Aorta (tissue), 5 donors: Measurements from ENCODE around the gene IGF1R. TPM values are rescaled to one million over a fixed set of nuclear protein-coding genes. Genes with fewer than 3 reads are reported as not detected.

ENCODE experiments used
- ATAC-seq: fragments of 200-7000 bp; cut with Tn5 transposase; one replicate; pipeline ENCODE4 v1.9.1; 2022; ENCODE audit warnings: moderate library complexity; ENCODE audit not compliant: low FRiP score
- DNase-seq, 2 donors: peaks; one replicate each; pipeline ENCODE4 v3.0.0-alpha.2; 2020
- H3K27ac ChIP-seq, 2 donors: one replicate each; pipeline ENCODE4 v1.5.1; 2013; ENCODE audit warnings: low read length in 2 of 2, mild to moderate bottlenecking in 2 of 2, moderate library complexity in 2 of 2, control low read depth in 1 of 2, inconsistent platforms in 1 of 2, low read depth in 1 of 2
- H3K27me3 ChIP-seq, 2 donors: one replicate each; pipeline ENCODE4 v1.6.1; 2013; ENCODE audit warnings: control low read depth in 1 of 2, low read length in 1 of 2, mild to moderate bottlenecking in 1 of 2, moderate library complexity in 1 of 2; ENCODE audit not compliant: insufficient read depth in 2 of 2, control insufficient read depth in 1 of 2
- H3K36me3 ChIP-seq, 2 donors: one replicate each; pipeline ENCODE4 v1.6.1; 2013; ENCODE audit warnings: control low read depth in 1 of 2, low read length in 1 of 2, mild to moderate bottlenecking in 1 of 2; ENCODE audit not compliant: insufficient read depth in 2 of 2, control insufficient read depth in 1 of 2
- H3K4me1 ChIP-seq, 2 donors: one replicate each; pipeline ENCODE4 v1.6.1; 2013; ENCODE audit warnings: low read length in 2 of 2, control low read depth in 1 of 2, mild to moderate bottlenecking in 1 of 2, moderate library complexity in 1 of 2; ENCODE audit not compliant: insufficient read depth in 2 of 2, control insufficient read depth in 1 of 2
- H3K4me3 ChIP-seq, 2 donors: one replicate each; pipeline ENCODE4 v1.5.1; 2013; ENCODE audit warnings: low read length in 2 of 2, control low read depth in 1 of 2, mild to moderate bottlenecking in 1 of 2
- H3K9me3 ChIP-seq: one replicate; pipeline ENCODE4 v1.6.1; 2013; ENCODE audit warnings: mild to moderate bottlenecking, low read length; ENCODE audit not compliant: control insufficient read depth
- WGBS, 2 donors: extraction: QIAGEN DNeasy Blood & Tissue Kit; methylation state at CpG; one replicate each; pipeline ENCODE4 v1.1.7; 2013; 5-methylcytosine and 5-hydroxymethylcytosine counted together
- intact Hi-C, 2 donors: fragments of 100-400 bp; cut with DNase I; formaldehyde crosslinking; loops; one replicate each; pipeline versions ENCODE4 v1.14.2 to v1.15.0; 2022
- polyA plus RNA-seq, 2 donors: library from polyadenylated mRNA; stranded (reverse); fragments of 200-250 nt; gene quantifications; one replicate each; pipeline ENCODE4 v1.2.3, GENCODE V29; 2013
- total RNA-seq, 2 donors: library from RNA; stranded (reverse); fragmentation: NEBNext Ultra II Directional; extraction: Animal tissue kit (Norgen Biotek cat#: 25700); gene quantifications; one replicate each; pipeline ENCODE4 v1.2.1, GENCODE V29; 2021
- donor health status: healthy with polysubstance abuse.
- donor health status: Bipolar disorder and iron deficiency.
- donor health status: DM: no; HTN: no; CAD: no.
- donor health status: DM: no; HTN: no; CAD: no.
- donor health status: DM: yes; HTN: yes; CAD: no.

IGF1R gene
- total and polyA plus RNA-seq, 4 donors, result 7.5 to 137 (median 50.7) TPM

- no peaks in the 10 kb centered on the region for H3K36me3 ChIP-seq
Observed at GRCh38 chr15:98815207-98815606, 166.9 kb downstream of the IGF1R start.

GRCh38 chr15:98817745-98818144 is 169.4 kb downstream of the IGF1R start:
- H3K4me3 ChIP-seq, result no peak overlapping the region
- 93 to 96% methylated on average over 2 of the region's 2 CpGs for WGBS, 2 donors
- DNase-seq, result no peak
- no peak overlapping the region for H3K27ac ChIP-seq
- no peaks in the 10 kb centered on the region for H3K9me3 ChIP-seq
- H3K27me3 ChIP-seq, result no peaks in the 10 kb centered on the region
- H3K36me3 ChIP-seq, result no peaks in the 10 kb centered on the region
- H3K4me1 ChIP-seq, result peaks cover 5 to 11% of the 10 kb centered on the region in 2 donors
- ATAC-seq, result no peak
- intact Hi-C loops, result no loop called here

More at GRCh38 chr15:98815207-98815606, 166.9 kb downstream of the IGF1R start:
- 83 to 84% methylated on average over 5 of the region's 5 CpGs for WGBS, 2 donors
- Histone ChIP-seq H3K27me3 (no peaks in the 10 kb centered on the region), H3K4me3 (no peak overlapping the region), H3K4me1 (peaks cover 5 to 11% of the 10 kb centered on the region in 2 donors), H3K9me3 (no peaks in the 10 kb centered on the region), H3K27ac (no peak overlapping the region)
- DNase-seq (no peak), ATAC-seq (no peak)
- intact Hi-C loops, result no loop called here

GRCh38 chr15:98823012-98823458 is 174.7 kb downstream of the IGF1R start:
- no peak for DNase-seq
- intact Hi-C loops, result no loop called here
- Histone ChIP-seq H3K27me3 (no peaks in the 10 kb centered on the region), H3K9me3 (peaks cover 1% of the 10 kb centered on the region), H3K36me3 (peaks cover 0 to 4% of the 10 kb centered on the region in 2 donors), H3K27ac (peak overlapping the region; percentile 43 to 59), H3K4me3 (no peak overlapping the region), H3K4me1 (peaks cover 3% of the 10 kb centered on the region in 2 donors)
- WGBS, 2 donors, result 20 to 22% methylated on average over 2 of the region's 2 CpGs
- peak; percentile 33 for ATAC-seq

- intact Hi-C loops, result no loop called here
- ATAC-seq, result no peak
- peak overlapping the region in 1 of 2 donors; percentile 43 for H3K27ac ChIP-seq
Observed at GRCh38 chr15:98823616-98824015, 175.3 kb downstream of the IGF1R start.

GRCh38 chr15:98824595-98824994 is 176.3 kb downstream of the IGF1R start:
- H3K27me3 ChIP-seq, result no peaks in the 10 kb centered on the region
- peak overlapping the region in 1 of 2 donors; percentile 62 for H3K27ac ChIP-seq
- peaks cover 0 to 4% of the 10 kb centered on the region in 2 donors for H3K36me3 ChIP-seq
- ATAC-seq (no peak), DNase-seq (no peak)
- peaks cover 3 to 4% of the 10 kb centered on the region in 2 donors for H3K4me1 ChIP-seq
- H3K9me3 ChIP-seq, result peaks cover 1% of the 10 kb centered on the region
- WGBS, 2 donors, result 88 to 92% methylated on average over 10 of the region's 10 CpGs
- H3K4me3 ChIP-seq, result no peak overlapping the region
- intact Hi-C loops, result no loop called here

More at GRCh38 chr15:98823616-98824015, 175.3 kb downstream of the IGF1R start:
- Histone ChIP-seq H3K4me1 (peaks cover 3% of the 10 kb centered on the region in 2 donors), H3K36me3 (peaks cover 0 to 4% of the 10 kb centered on the region in 2 donors), H3K4me3 (no peak overlapping the region), H3K9me3 (peaks cover 1% of the 10 kb centered on the region), H3K27me3 (no peaks in the 10 kb centered on the region)
- DNase-seq, result no peak

- H3K27ac ChIP-seq, result no peak overlapping the region
- H3K4me1 ChIP-seq, result peaks cover 3 to 4% of the 10 kb centered on the region in 2 donors
- intact Hi-C loops, result no loop called here
- no peak for DNase-seq
- H3K36me3 ChIP-seq, result peaks cover 0 to 4% of the 10 kb centered on the region in 2 donors
- H3K27me3 ChIP-seq, result no peaks in the 10 kb centered on the region
- no peak for ATAC-seq
- 90 to 93% methylated on average over 3 of the region's 3 CpGs for WGBS, 2 donors
- no peak overlapping the region for H3K4me3 ChIP-seq
- H3K9me3 ChIP-seq, result peaks cover 4% of the 10 kb centered on the region
Observed at GRCh38 chr15:98826658-98827057, 178.3 kb downstream of the IGF1R start.

GRCh38 chr15:98827217-98827616 is 178.9 kb downstream of the IGF1R start:
- peaks cover 4% of the 10 kb centered on the region for H3K9me3 ChIP-seq

GRCh38 chr15:98830034-98830634 is 181.8 kb downstream of the IGF1R start:
- Histone ChIP-seq H3K4me3 (no peak overlapping the region), H3K4me1 (peaks cover 4 to 6% of the 10 kb centered on the region in 2 donors), H3K27me3 (no peaks in the 10 kb centered on the region), H3K36me3 (peaks cover 0 to 4% of the 10 kb centered on the region in 2 donors), H3K9me3 (peaks cover 3% of the 10 kb centered on the region), H3K27ac (no peak overlapping the region)
- intact Hi-C loops, result no loop called here
- DNase-seq (no peak), ATAC-seq (no peak)
- WGBS, 2 donors, result 96% methylated on average over 4 of the region's 4 CpGs

More at GRCh38 chr15:98827217-98827616, 178.9 kb downstream of the IGF1R start:
- H3K4me3 ChIP-seq, result no peak overlapping the region
- ATAC-seq, result no peak
- 85 to 91% methylated on average over 3 of the region's 3 CpGs for WGBS, 2 donors
- H3K27me3 ChIP-seq, result no peaks in the 10 kb centered on the region
- H3K27ac ChIP-seq, result no peak overlapping the region
- peaks cover 3 to 4% of the 10 kb centered on the region in 2 donors for H3K4me1 ChIP-seq
- no peak for DNase-seq
- peaks cover 0 to 4% of the 10 kb centered on the region in 2 donors for H3K36me3 ChIP-seq
- intact Hi-C loops, result no loop called here

GRCh38 chr15:98834976-98835375 is 186.6 kb downstream of the IGF1R start:
- no peak overlapping the region for H3K4me3 ChIP-seq
- 79 to 84% methylated on average over 1 of the region's 1 CpG for WGBS, 2 donors
- H3K9me3 ChIP-seq, result peaks cover 3% of the 10 kb centered on the region
- no peaks in the 10 kb centered on the region for H3K27me3 ChIP-seq
- no peak for DNase-seq
- ATAC-seq, result no peak
- no peak overlapping the region for H3K27ac ChIP-seq
- H3K36me3 ChIP-seq, result no peaks in the 10 kb centered on the region
- intact Hi-C loops, result no loop called here
- H3K4me1 ChIP-seq, result peaks cover 2 to 8% of the 10 kb centered on the region in 2 donors
